ENCODE data around the gene THOC1.
"Not testable (repeated sequence)": the region's sequence is repeated elsewhere in the genome, so short reads cannot be mapped to it uniquely, and the experiment has no call there.

The THOC1 gene, protein sequence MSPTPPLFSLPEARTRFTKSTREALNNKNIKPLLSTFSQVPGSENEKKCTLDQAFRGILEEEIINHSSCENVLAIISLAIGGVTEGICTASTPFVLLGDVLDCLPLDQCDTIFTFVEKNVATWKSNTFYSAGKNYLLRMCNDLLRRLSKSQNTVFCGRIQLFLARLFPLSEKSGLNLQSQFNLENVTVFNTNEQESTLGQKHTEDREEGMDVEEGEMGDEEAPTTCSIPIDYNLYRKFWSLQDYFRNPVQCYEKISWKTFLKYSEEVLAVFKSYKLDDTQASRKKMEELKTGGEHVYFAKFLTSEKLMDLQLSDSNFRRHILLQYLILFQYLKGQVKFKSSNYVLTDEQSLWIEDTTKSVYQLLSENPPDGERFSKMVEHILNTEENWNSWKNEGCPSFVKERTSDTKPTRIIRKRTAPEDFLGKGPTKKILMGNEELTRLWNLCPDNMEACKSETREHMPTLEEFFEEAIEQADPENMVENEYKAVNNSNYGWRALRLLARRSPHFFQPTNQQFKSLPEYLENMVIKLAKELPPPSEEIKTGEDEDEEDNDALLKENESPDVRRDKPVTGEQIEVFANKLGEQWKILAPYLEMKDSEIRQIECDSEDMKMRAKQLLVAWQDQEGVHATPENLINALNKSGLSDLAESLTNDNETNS

GRCh38 chr18:267688-268552 lies at the start of gene THOC1:
Gene THOC1, minus strand, starts transcription at chr18:268047. Its CDS starts 28 bp downstream, at chr18:268019.
- H3K4me1 ChIP-seq (ENCODE audit: insufficient read depth, insufficient read length): no peaks in the 10 kb centered on the region
- H3K9ac ChIP-seq (ENCODE audit: insufficient read length, low read depth): peak within 1 kb of the TSS; percentile 94
- peaks cover 37% of the 10 kb centered on the region for H3K36me3 ChIP-seq (ENCODE audit: insufficient read depth, insufficient read length, low read length)
- DNase-seq (ENCODE audit: low read depth, low spot score): peak; percentile 74
- TF ChIP-seq SUZ12 (IDR thresholded peaks at IDR 0.05; ENCODE audit: extremely low read depth, insufficient read depth, insufficient read length) (no peak), ZNF274 (IDR thresholded peaks at IDR 0.05; ENCODE audit: low read depth, low read length) (no peak), YY1 (IDR thresholded peaks at IDR 0.05; ENCODE audit: insufficient read depth, insufficient read length) (peak; percentile 53)
- peak within 1 kb of the TSS; percentile 79 for H3K4me3 ChIP-seq (ENCODE audit: insufficient read length, low read depth)
- H3K27me3 ChIP-seq (ENCODE audit: insufficient read depth, insufficient read length): no peaks in the 10 kb centered on the region
- H3K9me3 ChIP-seq (ENCODE audit: insufficient read depth, low read length): no peaks in the 10 kb centered on the region

- no peaks in the 10 kb centered on the region for H3K4me1 ChIP-seq (ENCODE audit: insufficient read depth, insufficient read length)
- TF ChIP-seq YY1 (IDR thresholded peaks at IDR 0.05; ENCODE audit: insufficient read depth, insufficient read length) (no peak), ZNF274 (IDR thresholded peaks at IDR 0.05; ENCODE audit: low read depth, low read length) (no peak), SUZ12 (IDR thresholded peaks at IDR 0.05; ENCODE audit: extremely low read depth, insufficient read depth, insufficient read length) (no peak)
- peaks cover 3% of the 10 kb centered on the region for H3K36me3 ChIP-seq (ENCODE audit: insufficient read depth, insufficient read length, low read length)
- no peak overlapping the region for H3K9ac ChIP-seq (ENCODE audit: insufficient read length, low read depth)
- no peaks in the 10 kb centered on the region for H3K9me3 ChIP-seq (ENCODE audit: insufficient read depth, low read length)
- no peak overlapping the region for H3K4me3 ChIP-seq (ENCODE audit: insufficient read length, low read depth)
- no peaks in the 10 kb centered on the region for H3K27me3 ChIP-seq (ENCODE audit: insufficient read depth, insufficient read length)
- DNase-seq (ENCODE audit: low read depth, low spot score): no peak
Observed at GRCh38 chr18:317618-318017, 49.8 kb upstream of the THOC1 start.

GRCh38 chr18:316393-316792 lies 48.5 kb upstream of the THOC1 start:
- Histone ChIP-seq H3K9ac (ENCODE audit: insufficient read length, low read depth) (no peak overlapping the region), H3K9me3 (ENCODE audit: insufficient read depth, low read length) (no peaks in the 10 kb centered on the region), H3K4me1 (ENCODE audit: insufficient read depth, insufficient read length) (no peaks in the 10 kb centered on the region), H3K4me3 (ENCODE audit: insufficient read length, low read depth) (no peak overlapping the region), H3K27me3 (ENCODE audit: insufficient read depth, insufficient read length) (no peaks in the 10 kb centered on the region), H3K36me3 (ENCODE audit: insufficient read depth, insufficient read length, low read length) (peaks cover 3% of the 10 kb centered on the region)
- no peak for TF ChIP-seq ZNF274 (IDR thresholded peaks at IDR 0.05; ENCODE audit: low read depth, low read length)
- DNase-seq (ENCODE audit: low read depth, low spot score): no peak

- Histone ChIP-seq H3K27me3 (ENCODE audit: insufficient read depth, insufficient read length) (no peaks in the 10 kb centered on the region), H3K4me1 (ENCODE audit: insufficient read depth, insufficient read length) (no peaks in the 10 kb centered on the region), H3K9me3 (ENCODE audit: insufficient read depth, low read length) (no peaks in the 10 kb centered on the region), H3K4me3 (ENCODE audit: insufficient read length, low read depth) (no peak overlapping the region), H3K36me3 (ENCODE audit: insufficient read depth, insufficient read length, low read length) (peaks cover 1% of the 10 kb centered on the region), H3K9ac (ENCODE audit: insufficient read length, low read depth) (no peak overlapping the region)
- no peak for DNase-seq (ENCODE audit: low read depth, low spot score)
- TF ChIP-seq ZNF274 (IDR thresholded peaks at IDR 0.05; ENCODE audit: low read depth, low read length) (no peak), SUZ12 (IDR thresholded peaks at IDR 0.05; ENCODE audit: extremely low read depth, insufficient read depth, insufficient read length) (no peak), YY1 (IDR thresholded peaks at IDR 0.05; ENCODE audit: insufficient read depth, insufficient read length) (no peak)
Observed at GRCh38 chr18:313931-314330, 46.1 kb upstream of the THOC1 start.

DNA sequence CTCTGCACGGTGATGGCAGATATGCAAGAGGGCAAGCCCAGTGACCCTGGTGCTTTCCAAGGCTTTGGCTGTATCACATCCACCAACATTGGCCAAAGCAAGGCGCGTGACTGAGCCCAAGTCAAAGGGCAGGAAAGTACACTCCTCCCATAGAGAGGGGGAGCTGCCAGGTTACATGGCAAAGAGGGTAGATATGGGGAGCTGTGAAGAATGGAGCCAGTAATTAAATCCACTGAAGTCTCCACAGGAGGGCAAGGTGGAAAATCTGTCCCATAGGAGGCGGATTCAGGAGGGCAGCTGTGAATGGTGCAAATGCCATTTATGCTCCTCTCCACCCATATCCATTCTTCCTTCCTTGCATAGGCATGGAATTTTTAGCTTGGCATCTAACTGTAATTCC lies 44.6 kb upstream of the THOC1 start:
- DNase-seq (ENCODE audit: low read depth, low spot score): no peak
- H3K9ac ChIP-seq (ENCODE audit: insufficient read length, low read depth): no peak overlapping the region
- TF ChIP-seq ZNF274 (IDR thresholded peaks at IDR 0.05; ENCODE audit: low read depth, low read length) (no peak), YY1 (IDR thresholded peaks at IDR 0.05; ENCODE audit: insufficient read depth, insufficient read length) (no peak), SUZ12 (IDR thresholded peaks at IDR 0.05; ENCODE audit: extremely low read depth, insufficient read depth, insufficient read length) (no peak)
- H3K9me3 ChIP-seq (ENCODE audit: insufficient read depth, low read length): no peaks in the 10 kb centered on the region
- H3K4me3 ChIP-seq (ENCODE audit: insufficient read length, low read depth): no peak overlapping the region
- H3K36me3 ChIP-seq (ENCODE audit: insufficient read depth, insufficient read length, low read length): no peaks in the 10 kb centered on the region
- H3K4me1 ChIP-seq (ENCODE audit: insufficient read depth, insufficient read length): no peaks in the 10 kb centered on the region
- no peaks in the 10 kb centered on the region for H3K27me3 ChIP-seq (ENCODE audit: insufficient read depth, insufficient read length)

DNA sequence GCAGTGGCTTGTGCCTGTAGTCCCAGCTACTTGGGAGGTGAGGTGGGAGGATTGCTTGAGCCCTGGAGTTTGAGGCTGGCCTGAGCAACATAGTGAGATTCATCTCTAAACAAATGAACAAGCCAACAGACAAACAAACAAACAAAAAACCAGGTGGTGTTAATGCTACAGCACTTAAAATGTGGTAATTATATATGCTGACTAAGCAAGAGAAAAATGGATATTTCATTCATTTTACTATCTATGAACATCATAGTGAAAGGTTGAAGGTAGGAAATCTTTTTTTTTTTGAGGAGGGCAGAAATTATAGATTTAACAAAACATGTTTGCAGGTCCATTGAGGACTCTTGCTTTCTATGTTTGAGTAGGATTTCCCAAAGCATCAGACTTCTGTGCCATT lies 42.2 kb upstream of the THOC1 start:
- H3K36me3 ChIP-seq (ENCODE audit: insufficient read depth, insufficient read length, low read length): no peaks in the 10 kb centered on the region
- H3K4me3 ChIP-seq (ENCODE audit: insufficient read length, low read depth): no peak overlapping the region
- H3K4me1 ChIP-seq (ENCODE audit: insufficient read depth, insufficient read length): peaks cover 3% of the 10 kb centered on the region
- no peaks in the 10 kb centered on the region for H3K27me3 ChIP-seq (ENCODE audit: insufficient read depth, insufficient read length)
- no peaks in the 10 kb centered on the region for H3K9me3 ChIP-seq (ENCODE audit: insufficient read depth, low read length)
- H3K9ac ChIP-seq (ENCODE audit: insufficient read length, low read depth): no peak overlapping the region
- DNase-seq (ENCODE audit: low read depth, low spot score): no peak
- TF ChIP-seq SUZ12 (IDR thresholded peaks at IDR 0.05; ENCODE audit: extremely low read depth, insufficient read depth, insufficient read length) (no peak), ZNF274 (IDR thresholded peaks at IDR 0.05; ENCODE audit: low read depth, low read length) (no peak), YY1 (IDR thresholded peaks at IDR 0.05; ENCODE audit: insufficient read depth, insufficient read length) (no peak)

GRCh38 chr18:308086-308485 lies 40.2 kb upstream of the THOC1 start:
- H3K9me3 ChIP-seq (ENCODE audit: insufficient read depth, low read length); H3K4me3 ChIP-seq (ENCODE audit: insufficient read length, low read depth); H3K36me3 ChIP-seq (ENCODE audit: insufficient read depth, insufficient read length, low read length); DNase-seq (ENCODE audit: low read depth, low spot score); H3K4me1 ChIP-seq (ENCODE audit: insufficient read depth, insufficient read length); H3K9ac ChIP-seq (ENCODE audit: insufficient read length, low read depth); H3K27me3 ChIP-seq (ENCODE audit: insufficient read depth, insufficient read length): not testable (repeated sequence)
